Ramos (cell line): ENCODE data around the gene SPAG9.
"Not testable (repeated sequence)": the region's sequence is repeated elsewhere in the genome, so short reads cannot be mapped to it uniquely, and the experiment has no call there.

Source experiments
- in situ Hi-C: fragments of 300-500 bp; cut with MboI; formaldehyde crosslinking; loops from one replicate; pipeline ENCODE4 v1.14.3; 2022; ENCODE audit warnings: low sequenced_read_pairs; ENCODE audit not compliant: unreplicated experiment

The SPAG9 gene

DNA sequence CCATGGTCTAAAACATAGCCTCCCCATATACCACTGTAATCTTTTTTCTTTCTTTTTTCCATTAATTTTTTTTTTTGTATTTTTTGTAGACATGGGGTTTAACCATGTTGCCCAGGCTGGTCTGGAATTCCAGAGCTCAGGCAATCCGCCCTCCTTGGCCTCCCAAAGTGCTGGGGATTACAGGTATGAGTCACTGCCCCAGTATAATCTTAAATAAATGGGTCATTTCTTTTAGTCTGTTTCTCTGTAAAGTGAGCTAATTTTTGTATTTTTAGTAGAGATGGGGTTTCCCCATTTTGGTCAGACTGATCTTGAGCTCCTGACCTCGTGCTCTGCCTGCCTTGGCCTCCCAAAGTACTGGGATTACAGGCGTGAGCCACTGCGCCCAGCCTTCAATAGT is 27.0 kb upstream of the SPAG9 start:
- in situ Hi-C loops, result no loop called here

DNA sequence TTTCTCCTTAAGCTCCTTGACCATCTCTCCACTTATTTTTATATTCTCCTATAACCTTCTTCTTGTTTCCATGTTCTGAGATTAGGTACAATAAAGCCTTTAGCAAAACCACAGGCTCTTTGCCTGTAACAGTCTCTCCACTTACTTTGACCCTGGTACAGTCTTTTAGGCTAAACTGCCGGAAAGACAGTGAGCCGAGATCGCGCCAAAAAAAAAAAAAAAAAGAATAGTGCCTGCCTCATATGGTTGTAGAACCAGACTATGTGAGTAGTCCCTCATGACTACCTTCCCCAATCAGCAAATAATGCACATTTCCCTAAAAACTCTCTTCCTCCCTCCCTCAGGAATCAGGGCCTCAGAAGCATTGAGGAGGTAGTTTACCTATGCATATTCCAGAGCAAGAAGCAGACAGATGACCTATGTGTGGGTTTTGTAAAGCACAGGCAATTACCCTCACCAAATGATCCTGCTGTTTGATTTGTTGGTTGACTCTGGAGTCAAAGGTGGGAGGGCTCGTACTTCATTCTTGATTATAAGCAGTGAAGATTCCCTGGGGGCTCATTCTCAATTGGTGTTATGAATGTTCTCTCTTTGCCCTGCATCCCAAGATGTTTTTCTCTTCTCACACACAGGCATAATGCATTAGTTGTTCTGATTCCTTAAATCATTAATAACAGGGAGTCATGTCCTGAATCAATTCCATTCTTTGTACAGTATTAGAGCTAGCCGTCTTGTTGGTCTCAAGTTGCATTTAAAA is 23.8 kb upstream of the SPAG9 start:
- in situ Hi-C loops, result no loop called here

DNA sequence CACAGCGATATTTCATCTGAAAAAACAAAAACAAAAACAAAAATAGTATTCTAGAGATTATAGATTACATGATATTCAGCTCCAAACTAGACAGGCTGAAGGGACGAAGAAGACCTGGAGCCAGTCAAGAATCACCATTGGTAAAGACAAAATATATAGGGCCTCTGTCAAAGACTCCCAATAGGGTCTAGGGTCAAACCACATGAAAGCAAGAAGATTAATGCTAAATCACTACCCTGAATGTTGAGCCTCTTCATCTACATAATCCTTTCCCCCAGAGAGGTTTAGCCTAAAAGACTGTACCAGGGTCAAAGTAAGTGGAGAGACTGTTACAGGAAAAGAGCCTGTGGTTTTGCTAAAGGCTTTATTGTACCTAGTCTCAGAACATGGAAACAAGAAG is 21.9 kb upstream of the SPAG9 start:
- in situ Hi-C loops, result no loop called here

- in situ Hi-C loops, result no loop called here
Observed at GRCh38 chr17:51135956-51136355, 15.3 kb upstream of the SPAG9 start.

- in situ Hi-C loops, result no loop called here
Observed at GRCh38 chr17:51133365-51133764, 12.7 kb upstream of the SPAG9 start.

DNA sequence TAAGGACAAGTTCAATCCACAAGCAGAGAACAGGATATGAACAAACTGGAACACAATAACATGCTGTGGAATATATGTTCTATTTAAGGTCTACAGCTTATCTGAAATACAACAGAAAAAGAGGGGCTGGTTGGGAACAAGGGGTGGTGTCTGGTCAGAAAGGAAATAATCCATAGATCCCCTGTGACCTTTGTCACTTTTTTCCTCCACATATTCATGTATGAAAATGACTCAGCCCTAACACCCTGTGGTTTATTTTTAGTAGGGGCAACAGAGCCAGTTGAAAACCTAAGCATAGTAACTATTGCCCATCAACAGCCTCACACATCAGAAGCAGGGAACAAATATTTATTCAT is 12.3 kb upstream of the SPAG9 start:
- in situ Hi-C loops, result no loop called here

- in situ Hi-C loops, result no loop called here
Observed at GRCh38 chr17:51128076-51128475, 7.4 kb upstream of the SPAG9 start.

- in situ Hi-C loops, result no loop called here
Observed at GRCh38 chr17:51124640-51125503, 4.2 kb upstream of the SPAG9 start.

GRCh38 chr17:51122473-51123115 is 1.9 kb upstream of the SPAG9 start:
- in situ Hi-C loops, result not testable (repeated sequence)

DNA sequence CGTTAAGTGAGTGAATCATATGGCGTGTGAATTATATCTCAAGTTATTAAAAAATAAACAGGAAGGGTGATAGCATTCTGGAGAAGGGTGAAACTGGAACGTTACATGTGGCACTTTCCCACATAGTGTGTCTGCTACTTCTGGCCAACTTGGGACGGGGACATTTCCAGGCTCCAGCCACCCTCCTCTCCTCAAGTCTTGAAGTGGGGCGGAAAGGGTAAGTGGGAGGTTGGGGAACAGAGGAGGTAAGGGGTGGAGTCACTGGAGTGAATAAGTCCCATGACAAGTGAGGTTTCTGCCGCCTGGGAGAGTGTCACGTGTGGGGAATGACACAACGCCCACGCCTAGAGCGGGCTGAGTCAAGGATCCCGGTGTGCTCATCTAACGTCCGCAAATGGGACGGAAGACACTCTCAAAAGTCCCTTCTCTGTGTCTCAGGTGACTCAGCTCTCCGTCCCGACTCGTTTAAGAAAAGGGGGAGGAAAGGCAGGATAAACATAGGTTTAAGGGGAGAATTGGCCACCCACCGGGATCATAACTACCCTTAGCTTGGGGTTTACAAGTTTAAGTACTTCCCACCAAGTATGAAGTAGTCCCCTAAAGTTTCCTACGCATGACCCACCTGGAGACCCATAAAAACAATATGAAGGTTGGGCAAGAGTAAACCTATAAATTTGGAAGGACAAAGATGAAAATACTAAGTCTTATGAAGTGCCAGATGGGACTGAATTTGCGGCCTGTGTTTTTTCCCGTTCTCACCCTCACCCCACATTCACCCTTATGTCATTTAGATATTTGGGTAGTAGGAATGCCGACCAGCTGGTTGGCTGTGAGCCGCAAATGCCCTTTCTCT is 1.2 kb upstream of the SPAG9 start:
- in situ Hi-C loops, result no loop called here

- in situ Hi-C loops, result no loop called here
Observed at GRCh38 chr17:51120357-51120738, 320 bp downstream of the SPAG9 start.

GRCh38 chr17:51119415-51120356 is 982 bp downstream of the SPAG9 start:
- in situ Hi-C loops, result no loop called here

- in situ Hi-C loops, result no loop called here
Observed at GRCh38 chr17:51118330-51119195, 2.1 kb downstream of the SPAG9 start.

- in situ Hi-C loops, result no loop called here
Observed at GRCh38 chr17:51115179-51115578, 5.5 kb downstream of the SPAG9 start.

- in situ Hi-C loops, result not testable (repeated sequence)
Observed at GRCh38 chr17:51112303-51113222, 8.1 kb downstream of the SPAG9 start.

- in situ Hi-C loops, result no loop called here
Observed at GRCh38 chr17:51107778-51108177, 12.9 kb downstream of the SPAG9 start.

GRCh38 chr17:51103451-51103850 is 17.2 kb downstream of the SPAG9 start:
- in situ Hi-C loops, result no loop called here
